Measurements from ENCODE around the gene ZNF493. TPM values are rescaled to one million over a fixed set of nuclear protein-coding genes. Genes with fewer than 3 reads are reported as not detected.

Gene ZNF493
- total and polyA plus RNA-seq, 4 donors = 3.5 to 147 (median 15.2) TPM

DNA sequence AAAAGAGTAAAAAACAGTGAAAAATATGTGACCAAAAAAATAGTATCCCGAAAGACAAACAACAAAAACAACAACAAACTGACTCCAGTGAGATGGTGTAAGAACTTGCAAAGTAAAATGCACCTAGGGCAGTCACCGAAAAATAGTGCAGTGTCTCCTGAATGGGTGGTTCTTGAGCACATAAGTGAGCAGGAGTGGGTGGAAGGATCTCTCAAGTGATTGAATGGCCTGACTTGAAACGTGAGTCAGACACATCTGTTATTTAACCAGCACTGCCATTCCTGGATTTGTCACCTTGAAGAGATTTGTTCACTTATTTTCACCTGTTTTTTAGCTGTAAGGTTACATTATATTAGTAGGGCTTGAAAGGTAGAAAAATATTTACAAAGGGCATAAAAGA is 34.6 kb upstream of the ZNF493 start:
- H3K36me3 ChIP-seq (ENCODE audit: control insufficient read depth in 4 of 4, insufficient read depth in 4 of 4, low read length in 4 of 4) = peaks cover 0 to 12% (median 6%) of the 10 kb centered on the region in 4 donors
- DNase-seq = peak in 1 of 3 donors; percentile 3
- ATAC-seq (ENCODE audit: insufficient read depth, low FRiP score) = no peak
- H3K9ac ChIP-seq (ENCODE audit: insufficient read depth in 1 of 2, low read length in 2 of 2) = no peak overlapping the region
- TF ChIP-seq, protein P1, sequence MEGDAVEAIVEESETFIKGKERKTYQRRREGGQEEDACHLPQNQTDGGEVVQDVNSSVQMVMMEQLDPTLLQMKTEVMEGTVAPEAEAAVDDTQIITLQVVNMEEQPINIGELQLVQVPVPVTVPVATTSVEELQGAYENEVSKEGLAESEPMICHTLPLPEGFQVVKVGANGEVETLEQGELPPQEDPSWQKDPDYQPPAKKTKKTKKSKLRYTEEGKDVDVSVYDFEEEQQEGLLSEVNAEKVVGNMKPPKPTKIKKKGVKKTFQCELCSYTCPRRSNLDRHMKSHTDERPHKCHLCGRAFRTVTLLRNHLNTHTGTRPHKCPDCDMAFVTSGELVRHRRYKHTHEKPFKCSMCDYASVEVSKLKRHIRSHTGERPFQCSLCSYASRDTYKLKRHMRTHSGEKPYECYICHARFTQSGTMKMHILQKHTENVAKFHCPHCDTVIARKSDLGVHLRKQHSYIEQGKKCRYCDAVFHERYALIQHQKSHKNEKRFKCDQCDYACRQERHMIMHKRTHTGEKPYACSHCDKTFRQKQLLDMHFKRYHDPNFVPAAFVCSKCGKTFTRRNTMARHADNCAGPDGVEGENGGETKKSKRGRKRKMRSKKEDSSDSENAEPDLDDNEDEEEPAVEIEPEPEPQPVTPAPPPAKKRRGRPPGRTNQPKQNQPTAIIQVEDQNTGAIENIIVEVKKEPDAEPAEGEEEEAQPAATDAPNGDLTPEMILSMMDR (IDR thresholded peaks at IDR 0.05; ENCODE audit: control extremely low read depth, extremely low read depth) = no peak
- WGBS, 2 donors = 82 to 97% methylated on average over 3 of the region's 3 CpGs
- H3K4me3 ChIP-seq = no peak overlapping the region
- H3K27me3 ChIP-seq (ENCODE audit: control insufficient read depth in 3 of 3, insufficient read depth in 3 of 3, low read length in 2 of 3) = no peaks in the 10 kb centered on the region
- H3K9me3 ChIP-seq (ENCODE audit: control insufficient read depth in 4 of 4, insufficient read depth in 3 of 4, low read length in 3 of 4) = peaks cover 0 to 2% (median 0%) of the 10 kb centered on the region in 4 donors
- H3K27ac ChIP-seq (ENCODE audit: low read depth in 1 of 2, low read length in 1 of 2) = no peak overlapping the region
- peaks cover 0 to 2% (median 0%) of the 10 kb centered on the region in 5 donors for H3K4me1 ChIP-seq (ENCODE audit: control insufficient read depth in 5 of 5, insufficient read depth in 5 of 5, low read length in 5 of 5)

DNA sequence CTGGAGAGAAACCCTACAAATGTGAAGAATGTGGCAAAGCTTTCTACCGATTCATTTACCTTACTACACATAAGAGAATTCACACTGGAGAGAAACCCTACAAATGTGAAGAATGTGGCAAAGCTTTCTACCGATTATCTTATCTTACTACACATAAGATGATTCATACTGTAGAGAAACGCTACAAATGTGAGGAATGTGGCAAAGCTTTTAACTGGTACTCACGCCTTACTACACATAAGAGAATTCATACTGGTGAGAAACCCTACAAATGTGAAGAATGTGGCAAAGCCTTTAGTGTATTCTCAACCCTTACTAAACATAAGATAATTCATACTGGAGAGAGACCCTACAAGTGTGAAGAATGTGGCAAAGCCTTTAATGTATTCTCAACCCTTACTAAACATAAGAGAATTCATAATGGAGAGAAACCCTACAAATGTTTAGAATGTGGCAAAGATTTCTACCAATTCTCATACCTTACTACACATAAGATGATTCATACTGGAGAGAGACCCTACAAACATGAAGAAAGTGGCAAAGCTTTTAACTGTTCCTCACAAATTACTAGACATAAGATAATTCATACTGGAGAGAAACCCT is 12.9 kb upstream of the ZNF493 start:
- H3K9me3 ChIP-seq (ENCODE audit: control insufficient read depth in 4 of 4, insufficient read depth in 3 of 4, low read length in 3 of 4) = peaks cover 2 to 32% (median 26%) of the 10 kb centered on the region in 4 donors
- H3K27ac ChIP-seq (ENCODE audit: low read depth in 1 of 2, low read length in 1 of 2) = no peak overlapping the region
- H3K36me3 ChIP-seq (ENCODE audit: control insufficient read depth in 4 of 4, insufficient read depth in 4 of 4, low read length in 4 of 4) = peaks cover 0 to 24% (median 12%) of the 10 kb centered on the region in 4 donors
- DNase-seq (no peak), ATAC-seq (ENCODE audit: insufficient read depth, low FRiP score) (no peak)
- TF ChIP-seq, protein P1 (IDR thresholded peaks at IDR 0.05; ENCODE audit: control extremely low read depth, extremely low read depth) = no peak
- H3K4me3 ChIP-seq = no peak overlapping the region
- H3K27me3 ChIP-seq (ENCODE audit: control insufficient read depth in 3 of 3, insufficient read depth in 3 of 3, low read length in 2 of 3) = no peaks in the 10 kb centered on the region
- H3K4me1 ChIP-seq (ENCODE audit: control insufficient read depth in 5 of 5, insufficient read depth in 5 of 5, low read length in 5 of 5) = no peaks in the 10 kb centered on the region
- no peak overlapping the region for H3K9ac ChIP-seq (ENCODE audit: insufficient read depth in 1 of 2, low read length in 2 of 2)
- 97 to 99% methylated on average over 4 of the region's 4 CpGs for whole genome bisulfite sequencing, 2 donors

DNA sequence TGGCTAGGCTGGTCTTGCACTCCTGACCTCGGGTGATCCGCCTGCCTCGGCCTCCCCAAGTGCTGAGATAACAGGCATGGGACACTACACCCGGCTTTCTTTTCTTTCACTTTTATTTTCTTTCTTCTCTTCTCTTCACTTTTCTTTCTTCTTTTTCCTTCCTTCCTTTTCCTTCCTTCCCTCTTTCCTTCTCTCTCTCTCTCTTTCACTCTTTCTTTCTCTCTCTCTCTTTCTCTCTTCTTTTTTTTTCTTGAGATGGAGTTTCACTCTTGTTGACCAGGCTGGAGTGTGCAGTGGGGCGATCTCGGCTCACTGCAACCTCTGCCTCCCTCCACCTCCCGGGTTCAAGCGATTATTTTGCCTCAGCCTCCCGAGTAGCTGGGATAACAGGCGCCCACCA is 812 bp upstream of the ZNF493 start:
- TF ChIP-seq, protein P1 (IDR thresholded peaks at IDR 0.05; ENCODE audit: control extremely low read depth, extremely low read depth) = no peak
- 93 to 94% methylated on average over 10 of the region's 10 CpGs for WGBS, 2 donors
- Histone ChIP-seq H3K9ac (ENCODE audit: insufficient read depth in 1 of 2, low read length in 2 of 2) (no peak overlapping the region), H3K36me3 (ENCODE audit: control insufficient read depth in 4 of 4, insufficient read depth in 4 of 4, low read length in 4 of 4) (peaks cover 0 to 3% (median under 1%) of the 10 kb centered on the region in 4 donors), H3K27ac (ENCODE audit: low read depth in 1 of 2, low read length in 1 of 2) (no peak overlapping the region), H3K4me1 (ENCODE audit: control insufficient read depth in 5 of 5, insufficient read depth in 5 of 5, low read length in 5 of 5) (peaks cover 0 to 9% (median 4%) of the 10 kb centered on the region in 5 donors), H3K27me3 (ENCODE audit: control insufficient read depth in 3 of 3, insufficient read depth in 3 of 3, low read length in 2 of 3) (no peaks in the 10 kb centered on the region), H3K9me3 (ENCODE audit: control insufficient read depth in 4 of 4, insufficient read depth in 3 of 4, low read length in 3 of 4) (peaks cover 0 to 3% (median 0%) of the 10 kb centered on the region in 4 donors), H3K4me3 (no peak overlapping the region)
- ATAC-seq (ENCODE audit: insufficient read depth, low FRiP score) (no peak), DNase-seq (no peak)
